ENCODE data around the gene PUS1.

The PUS1 gene

DNA sequence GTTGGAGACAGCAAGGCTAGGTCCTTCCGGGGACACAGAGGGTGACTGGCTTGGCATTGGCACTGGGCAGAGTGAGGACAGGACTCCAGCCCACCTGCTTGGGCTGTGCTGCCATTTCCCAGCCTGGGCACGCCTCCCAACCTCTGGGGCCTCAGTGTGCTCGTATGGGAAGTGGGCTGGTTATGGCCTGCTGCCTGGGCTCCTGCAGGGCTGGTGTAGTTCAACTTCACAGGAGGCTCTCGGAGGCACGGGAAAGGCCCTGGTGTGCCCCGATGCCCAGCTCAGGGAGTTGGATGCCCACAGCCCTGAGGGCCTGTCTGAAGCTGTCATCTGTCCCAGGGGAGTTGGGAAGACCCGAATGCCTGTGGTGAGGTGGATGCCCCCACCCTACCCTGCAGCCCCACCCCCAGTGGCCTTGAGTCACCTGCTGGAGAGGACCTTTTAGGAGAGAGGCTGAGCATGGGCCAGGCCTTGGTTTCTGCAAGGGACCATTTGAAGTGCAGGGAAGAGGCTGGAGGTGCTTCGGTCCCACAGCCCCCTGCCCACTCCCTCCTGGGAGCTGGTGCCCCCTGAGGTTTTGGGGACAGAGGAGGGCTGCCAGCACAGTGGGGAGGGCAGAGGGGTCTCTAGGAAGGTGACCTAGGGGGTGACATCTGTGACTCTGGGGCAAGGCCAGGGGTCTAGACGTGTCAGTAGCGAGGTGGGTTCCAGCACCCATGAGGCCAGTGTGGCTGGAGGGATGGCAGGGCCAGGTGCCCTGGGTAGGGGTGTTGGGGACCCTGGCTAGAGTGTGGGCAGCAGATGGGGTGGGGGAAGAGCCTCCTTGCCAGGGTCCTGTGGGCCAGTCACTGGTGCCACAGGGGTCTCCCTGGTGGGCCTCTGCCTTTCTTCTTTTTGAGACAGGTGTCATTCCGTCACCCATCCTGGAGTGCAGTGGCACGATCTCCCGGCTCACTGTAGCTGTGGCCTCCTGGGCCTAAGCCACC, 25.5 kb upstream of the PUS1 start:
- Histone ChIP-seq H3K4me3 (ENCODE audit: severe bottlenecking) (no peak overlapping the region), H3K9me3 (ENCODE audit: severe bottlenecking) (no peaks in the 10 kb centered on the region), H3K27me3 (ENCODE audit: insufficient read depth, poor library complexity, severe bottlenecking) (no peaks in the 10 kb centered on the region), H3K36me3 (ENCODE audit: low read depth) (no peaks in the 10 kb centered on the region), H3K27ac (ENCODE audit: poor library complexity, severe bottlenecking) (no peak overlapping the region), H3K4me1 (ENCODE audit: insufficient read depth, poor library complexity, severe bottlenecking) (peaks cover 19% of the 10 kb centered on the region)
- ATAC-seq (ENCODE audit: low read depth) = no peak
- no peak for DNase-seq (ENCODE audit: low spot score)
- TF ChIP-seq, protein P1, sequence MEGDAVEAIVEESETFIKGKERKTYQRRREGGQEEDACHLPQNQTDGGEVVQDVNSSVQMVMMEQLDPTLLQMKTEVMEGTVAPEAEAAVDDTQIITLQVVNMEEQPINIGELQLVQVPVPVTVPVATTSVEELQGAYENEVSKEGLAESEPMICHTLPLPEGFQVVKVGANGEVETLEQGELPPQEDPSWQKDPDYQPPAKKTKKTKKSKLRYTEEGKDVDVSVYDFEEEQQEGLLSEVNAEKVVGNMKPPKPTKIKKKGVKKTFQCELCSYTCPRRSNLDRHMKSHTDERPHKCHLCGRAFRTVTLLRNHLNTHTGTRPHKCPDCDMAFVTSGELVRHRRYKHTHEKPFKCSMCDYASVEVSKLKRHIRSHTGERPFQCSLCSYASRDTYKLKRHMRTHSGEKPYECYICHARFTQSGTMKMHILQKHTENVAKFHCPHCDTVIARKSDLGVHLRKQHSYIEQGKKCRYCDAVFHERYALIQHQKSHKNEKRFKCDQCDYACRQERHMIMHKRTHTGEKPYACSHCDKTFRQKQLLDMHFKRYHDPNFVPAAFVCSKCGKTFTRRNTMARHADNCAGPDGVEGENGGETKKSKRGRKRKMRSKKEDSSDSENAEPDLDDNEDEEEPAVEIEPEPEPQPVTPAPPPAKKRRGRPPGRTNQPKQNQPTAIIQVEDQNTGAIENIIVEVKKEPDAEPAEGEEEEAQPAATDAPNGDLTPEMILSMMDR (IDR thresholded peaks at IDR 0.05; ENCODE audit: poor library complexity, severe bottlenecking) = no peak

DNA sequence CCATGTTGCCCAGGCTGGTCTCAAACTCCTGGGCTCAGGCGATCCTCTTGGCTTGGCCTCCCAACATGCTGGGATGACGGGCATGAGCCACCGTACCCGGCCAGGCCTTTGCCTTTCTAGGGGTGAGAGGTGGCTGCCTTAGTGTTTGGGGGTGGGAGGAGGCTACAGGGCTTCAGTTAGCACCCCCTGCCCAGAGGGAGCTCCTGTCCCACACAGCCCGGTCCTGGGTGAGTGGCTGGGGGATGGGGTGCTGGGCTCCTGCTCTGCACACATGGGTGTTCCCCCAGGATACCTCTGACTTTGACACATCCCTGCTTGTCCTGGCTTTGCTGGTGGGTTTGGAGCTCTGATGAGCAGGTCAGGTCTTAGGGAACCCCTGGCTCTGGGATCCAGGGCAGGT, 24.7 kb upstream of the PUS1 start:
- H3K4me1 ChIP-seq (ENCODE audit: insufficient read depth, poor library complexity, severe bottlenecking) = peaks cover 19% of the 10 kb centered on the region
- DNase-seq (ENCODE audit: low spot score) (no peak), ATAC-seq (ENCODE audit: low read depth) (no peak)
- no peaks in the 10 kb centered on the region for H3K9me3 ChIP-seq (ENCODE audit: severe bottlenecking)
- no peaks in the 10 kb centered on the region for H3K36me3 ChIP-seq (ENCODE audit: low read depth)
- TF ChIP-seq, protein P1 (IDR thresholded peaks at IDR 0.05; ENCODE audit: poor library complexity, severe bottlenecking) = no peak
- no peak overlapping the region for H3K4me3 ChIP-seq (ENCODE audit: severe bottlenecking)
- no peak overlapping the region for H3K27ac ChIP-seq (ENCODE audit: poor library complexity, severe bottlenecking)
- no peaks in the 10 kb centered on the region for H3K27me3 ChIP-seq (ENCODE audit: insufficient read depth, poor library complexity, severe bottlenecking)

DNA sequence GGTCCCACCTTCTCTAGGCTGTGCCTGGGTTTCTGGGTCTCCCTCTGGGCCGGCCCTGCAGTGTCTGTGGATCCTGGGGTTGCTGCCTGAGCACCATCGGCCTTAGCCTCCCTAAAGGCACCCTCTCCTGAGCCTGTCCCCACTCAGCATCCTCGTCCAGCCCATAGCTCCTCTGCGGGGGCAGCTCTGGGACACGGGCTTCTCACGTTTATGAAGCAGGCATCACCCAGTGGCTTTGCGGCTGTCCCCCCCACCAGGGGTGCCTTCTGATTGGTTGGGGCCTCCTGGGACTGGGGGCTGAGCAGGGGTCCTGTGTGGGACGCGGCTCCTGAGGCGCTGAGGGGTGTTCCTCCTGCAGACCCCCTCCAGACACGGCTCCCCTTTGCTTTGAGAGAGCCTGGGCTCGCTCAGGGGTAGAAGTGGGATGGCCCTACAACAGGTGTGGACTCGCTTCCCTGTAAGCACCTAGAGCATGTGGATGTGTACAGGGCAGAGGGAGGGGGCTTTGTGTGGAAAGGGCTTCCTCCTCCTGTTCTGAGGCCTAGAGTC, 23.9 kb upstream of the PUS1 start:
- Histone ChIP-seq H3K27ac (ENCODE audit: poor library complexity, severe bottlenecking) (no peak overlapping the region), H3K9me3 (ENCODE audit: severe bottlenecking) (no peaks in the 10 kb centered on the region)

DNA sequence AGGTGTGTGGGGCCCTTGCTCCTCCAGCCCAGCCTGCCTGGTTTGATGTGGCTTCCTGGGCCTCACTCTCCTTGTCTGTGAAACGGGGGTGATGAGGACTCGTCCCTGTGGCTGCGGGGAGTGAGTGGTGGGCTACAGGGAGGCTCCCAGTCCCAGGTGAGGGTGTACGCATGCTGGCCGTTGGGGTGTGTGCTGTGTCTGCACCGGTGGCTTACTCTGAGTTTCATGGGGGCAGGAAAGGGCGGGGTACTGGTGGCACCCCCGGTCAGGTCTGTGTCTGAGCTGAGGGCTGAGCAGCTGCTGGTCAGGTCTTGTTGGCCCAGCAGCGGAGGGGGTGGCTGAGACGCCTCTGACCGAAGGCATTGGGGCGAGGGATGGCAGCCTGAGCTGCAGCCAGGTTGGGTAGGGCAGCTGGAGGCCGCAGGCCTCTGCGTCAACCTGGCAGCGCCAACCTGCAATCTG, 23.4 kb upstream of the PUS1 start:
- Histone ChIP-seq H3K9me3 (ENCODE audit: severe bottlenecking) (no peaks in the 10 kb centered on the region), H3K4me3 (ENCODE audit: severe bottlenecking) (no peak overlapping the region), H3K4me1 (ENCODE audit: insufficient read depth, poor library complexity, severe bottlenecking) (peaks cover 13% of the 10 kb centered on the region), H3K36me3 (ENCODE audit: low read depth) (no peaks in the 10 kb centered on the region), H3K27ac (ENCODE audit: poor library complexity, severe bottlenecking) (no peak overlapping the region), H3K27me3 (ENCODE audit: insufficient read depth, poor library complexity, severe bottlenecking) (no peaks in the 10 kb centered on the region)
- ATAC-seq (ENCODE audit: low read depth) (no peak), DNase-seq (ENCODE audit: low spot score) (no peak)
- TF ChIP-seq, protein P1 (IDR thresholded peaks at IDR 0.05; ENCODE audit: poor library complexity, severe bottlenecking) = no peak

More for the DNA sequence above, 23.9 kb upstream of the PUS1 start:
- Histone ChIP-seq H3K4me1 (ENCODE audit: insufficient read depth, poor library complexity, severe bottlenecking) (peaks cover 18% of the 10 kb centered on the region), H3K36me3 (ENCODE audit: low read depth) (no peaks in the 10 kb centered on the region), H3K4me3 (ENCODE audit: severe bottlenecking) (no peak overlapping the region), H3K27me3 (ENCODE audit: insufficient read depth, poor library complexity, severe bottlenecking) (no peaks in the 10 kb centered on the region)
- TF ChIP-seq, protein P1 (IDR thresholded peaks at IDR 0.05; ENCODE audit: poor library complexity, severe bottlenecking) = no peak
- no peak for ATAC-seq (ENCODE audit: low read depth)
- no peak for DNase-seq (ENCODE audit: low spot score)

All from RWPE2 (cell line).